Measurements from ENCODE around the gene CCDC187.

- TF ChIP-seq CTCF (conservative IDR thresholded peaks at IDR 0.05) (no peak), EZH2 (IDR thresholded peaks at IDR 0.05; ENCODE audit: low read depth) (no peak)
Measured at GRCh38 chr9:136247551-136247916, 56.4 kb downstream of the CCDC187 start.
